GM12872 (cell line): ENCODE data around the gene ACVR1.
A peak's percentile ranks its signal among the peaks of the same experiment; 100 is the strongest.

Experiments
- CTCF ChIP-seq: IDR thresholded peaks from 3 replicates; pipeline ENCODE4 v1.5.1; 2011; ENCODE audit warnings: low read depth, mild to moderate bottlenecking, low read length, moderate library complexity; ENCODE audit not compliant: insufficient read depth

Gene ACVR1

DNA sequence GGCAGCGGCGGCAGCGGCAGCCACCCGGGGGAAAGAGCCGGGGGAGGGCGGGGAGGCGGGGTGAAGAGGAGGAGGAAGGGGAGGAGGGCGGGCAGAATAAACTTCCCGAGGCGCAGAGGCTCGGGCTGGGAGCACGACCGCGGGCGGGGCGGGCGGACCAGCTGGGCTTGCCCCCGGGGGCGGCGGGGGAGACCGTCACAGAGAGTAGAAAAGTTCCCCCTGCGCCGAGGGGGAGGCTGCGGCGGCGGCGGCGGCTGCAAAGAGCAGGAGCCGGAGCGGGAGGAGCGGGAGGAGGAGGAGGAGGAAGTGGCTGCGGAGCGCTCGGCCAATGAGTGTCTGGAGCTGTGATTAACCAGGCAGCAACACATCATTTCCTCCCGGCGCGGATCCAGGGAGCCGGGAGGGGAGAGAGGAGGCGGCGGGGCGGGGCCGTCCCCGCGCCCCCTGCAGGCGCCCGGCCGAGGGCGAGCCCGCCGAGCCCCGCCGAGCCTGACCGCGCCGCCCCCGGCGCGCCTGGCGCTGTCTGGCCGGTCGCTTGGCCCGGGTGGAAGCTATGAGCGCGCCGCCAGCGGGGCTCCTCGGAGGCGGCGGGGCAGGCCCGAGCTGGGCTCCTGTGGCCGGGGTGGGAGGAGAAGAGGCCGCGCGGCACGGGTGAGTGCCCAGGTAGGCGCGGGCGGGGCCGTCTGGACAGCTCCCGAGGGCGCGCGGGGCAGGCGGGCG, at the start of gene ACVR1:
ACVR1 (minus strand) TSS at position 265 of the 720 bp plus-strand sequence. CDS start 76,837 bp downstream, outside the sequence.
- peak; percentile 42; the same call in 1 of the 3 replicates for TF ChIP-seq CTCF

DNA sequence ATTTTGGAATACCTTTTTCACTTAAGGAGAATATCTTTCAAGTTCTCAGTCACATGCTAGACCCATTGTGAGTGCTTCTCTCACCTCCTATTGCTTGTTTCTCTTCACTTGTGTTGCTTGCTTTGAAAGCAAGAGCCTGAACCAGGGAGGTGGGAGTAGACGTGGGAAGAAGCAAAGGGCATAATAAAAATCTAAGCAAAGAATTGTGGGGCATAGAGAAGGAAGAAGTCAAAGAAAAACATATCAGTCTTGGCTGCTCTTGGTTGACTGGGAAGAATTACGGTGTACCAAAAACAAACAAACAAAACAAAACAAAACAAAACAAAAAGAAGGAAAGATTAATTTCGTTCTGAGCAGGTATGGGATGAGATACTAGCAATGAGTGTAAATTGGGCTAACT, 48.9 kb upstream of the ACVR1 start:
- no peak for TF ChIP-seq CTCF

DNA sequence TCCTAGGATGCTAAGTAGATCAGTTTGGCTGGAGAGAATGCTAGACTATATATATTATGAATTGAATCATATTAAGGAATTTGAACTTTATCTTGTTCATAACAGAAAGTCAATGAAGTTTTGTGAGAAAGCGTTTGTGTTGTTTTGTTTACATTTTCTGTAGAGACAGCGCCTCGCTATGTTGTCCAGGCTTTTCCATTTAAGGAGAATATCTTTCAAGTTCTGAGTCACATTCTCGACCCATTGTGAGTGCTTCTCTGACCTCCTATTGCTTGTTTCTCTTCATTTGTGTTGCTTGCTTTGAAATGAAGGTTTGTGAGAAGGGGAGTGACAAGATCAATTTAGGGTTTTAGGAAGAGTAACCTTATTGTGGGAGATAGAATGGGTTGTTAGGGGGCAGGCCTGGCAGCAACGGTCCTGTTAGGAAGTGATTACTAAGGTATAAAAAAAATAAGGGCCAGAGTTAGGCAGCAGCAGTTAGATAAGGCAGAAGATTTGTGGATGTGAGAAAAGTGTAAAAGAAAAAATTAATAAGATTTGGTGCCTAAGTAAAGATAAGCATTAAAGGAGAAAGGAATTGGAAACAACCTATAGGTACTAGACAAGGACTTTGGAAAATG, 47.6 kb upstream of the ACVR1 start:
- no peak for TF ChIP-seq CTCF

GRCh38 chr2:157922815-157923214, 46.7 kb upstream of the ACVR1 start:
- TF ChIP-seq CTCF = no peak

DNA sequence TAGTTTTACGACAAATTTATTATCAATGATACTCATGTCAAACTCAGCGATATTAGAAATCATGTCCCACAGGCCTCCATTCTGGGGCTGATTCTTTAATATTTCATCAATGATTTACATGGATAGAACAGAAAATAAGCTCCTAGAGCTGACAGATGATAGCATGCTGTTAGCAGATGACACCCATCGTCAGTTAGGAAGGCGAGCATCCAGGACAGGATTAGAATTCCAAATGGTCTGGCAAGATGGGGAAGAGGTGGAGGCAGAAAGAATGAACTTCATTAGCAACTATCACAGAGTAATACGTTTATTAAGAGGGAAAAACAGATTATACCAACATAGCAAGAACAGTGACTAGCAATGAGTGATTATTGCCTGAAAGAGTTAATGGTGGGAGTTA, 46.2 kb upstream of the ACVR1 start:
- no peak for TF ChIP-seq CTCF

GRCh38 chr2:157920736-157921135, 44.6 kb upstream of the ACVR1 start:
- TF ChIP-seq CTCF = no peak

DNA sequence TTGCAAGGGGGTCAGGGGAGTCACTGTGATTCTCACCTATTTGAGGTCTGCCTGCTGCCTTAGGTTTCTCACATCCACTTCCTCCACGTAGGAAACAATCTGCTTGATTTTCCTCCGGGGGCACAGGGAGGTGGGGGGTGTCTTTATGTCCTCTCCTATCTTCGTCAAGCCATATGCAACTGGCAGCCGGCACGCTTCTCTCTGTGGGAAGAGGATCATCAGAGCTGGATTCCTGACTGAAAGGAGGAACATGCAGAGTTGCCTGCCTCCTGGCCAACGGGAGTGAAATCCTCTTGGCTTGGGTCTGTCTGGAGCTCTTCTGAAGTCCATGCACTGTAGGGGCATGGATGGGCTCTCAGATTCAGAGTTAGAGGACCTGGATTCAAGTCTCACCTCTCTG, 43.1 kb upstream of the ACVR1 start:
- no peak for TF ChIP-seq CTCF
